GM19035 (cell line): ENCODE data around the gene GLTPD2.
A peak's percentile ranks its signal among the peaks of the same experiment; 100 is the strongest.

Source experiments
- ATAC-seq: cut with Tn5 transposase; IDR thresholded peaks from one replicate; pipeline ENCODE4 v1.9.1; 2021; ENCODE audit not compliant: unreplicated experiment

GLTPD2 gene

DNA sequence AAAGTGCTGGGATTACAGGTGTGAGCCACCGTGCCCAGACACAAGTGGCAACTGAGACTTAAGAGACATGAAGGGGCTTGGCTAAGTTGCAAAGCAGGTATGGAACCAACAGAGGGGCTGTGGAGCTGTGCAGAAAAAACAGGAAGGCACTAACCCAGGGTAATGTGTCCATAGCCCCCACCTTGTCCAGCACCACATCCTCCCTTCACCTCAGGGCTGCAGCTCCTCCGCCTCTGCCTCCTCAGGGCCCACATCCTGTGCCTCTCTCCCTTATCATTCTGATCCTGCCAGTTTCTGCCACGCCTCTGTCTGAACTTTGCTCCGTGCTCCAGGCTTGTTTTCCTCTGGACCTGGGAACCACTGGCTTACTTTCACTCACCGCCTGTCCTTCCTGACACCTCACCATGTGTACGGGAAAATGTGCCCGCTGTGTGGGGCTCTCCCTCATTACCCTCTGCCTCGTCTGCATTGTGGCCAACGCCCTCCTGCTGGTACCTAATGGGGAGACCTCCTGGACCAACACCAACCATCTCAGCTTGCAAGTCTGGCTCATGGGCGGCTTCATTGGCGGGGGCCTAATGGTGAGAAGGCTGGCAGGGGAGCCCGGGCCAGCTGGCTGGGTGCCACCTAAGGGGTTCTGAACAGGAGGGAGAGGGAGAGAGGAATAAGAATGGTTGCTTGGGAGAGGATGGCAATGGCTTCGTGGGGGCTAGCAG lies 17.1 kb upstream of the GLTPD2 start, which contains the start of gene TM4SF5:
Gene TM4SF5, plus strand, starts transcription at position 368 of the 716 bp plus-strand sequence. Its CDS starts 37 bp downstream, at position 405.
- no peak for ATAC-seq

DNA sequence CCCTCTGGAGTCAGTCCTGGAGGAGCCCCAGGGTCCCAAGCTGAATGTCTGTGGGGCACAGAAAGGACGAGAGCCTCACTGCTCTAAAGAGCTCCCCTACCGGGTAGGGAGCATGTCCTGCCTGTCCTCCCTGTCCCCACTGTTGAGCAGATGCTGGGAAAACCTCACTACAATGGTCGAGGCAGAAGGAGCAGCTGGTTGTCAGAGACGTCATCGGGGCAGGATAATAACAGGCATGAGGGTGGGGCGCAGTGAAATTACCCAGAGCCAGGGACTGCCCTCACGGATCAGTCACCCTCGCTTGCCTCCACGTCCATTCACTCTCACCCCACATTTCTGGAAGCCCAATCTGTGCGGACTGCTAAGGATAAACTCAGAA lies 16.5 kb upstream of the GLTPD2 start:
- no peak for ATAC-seq

DNA sequence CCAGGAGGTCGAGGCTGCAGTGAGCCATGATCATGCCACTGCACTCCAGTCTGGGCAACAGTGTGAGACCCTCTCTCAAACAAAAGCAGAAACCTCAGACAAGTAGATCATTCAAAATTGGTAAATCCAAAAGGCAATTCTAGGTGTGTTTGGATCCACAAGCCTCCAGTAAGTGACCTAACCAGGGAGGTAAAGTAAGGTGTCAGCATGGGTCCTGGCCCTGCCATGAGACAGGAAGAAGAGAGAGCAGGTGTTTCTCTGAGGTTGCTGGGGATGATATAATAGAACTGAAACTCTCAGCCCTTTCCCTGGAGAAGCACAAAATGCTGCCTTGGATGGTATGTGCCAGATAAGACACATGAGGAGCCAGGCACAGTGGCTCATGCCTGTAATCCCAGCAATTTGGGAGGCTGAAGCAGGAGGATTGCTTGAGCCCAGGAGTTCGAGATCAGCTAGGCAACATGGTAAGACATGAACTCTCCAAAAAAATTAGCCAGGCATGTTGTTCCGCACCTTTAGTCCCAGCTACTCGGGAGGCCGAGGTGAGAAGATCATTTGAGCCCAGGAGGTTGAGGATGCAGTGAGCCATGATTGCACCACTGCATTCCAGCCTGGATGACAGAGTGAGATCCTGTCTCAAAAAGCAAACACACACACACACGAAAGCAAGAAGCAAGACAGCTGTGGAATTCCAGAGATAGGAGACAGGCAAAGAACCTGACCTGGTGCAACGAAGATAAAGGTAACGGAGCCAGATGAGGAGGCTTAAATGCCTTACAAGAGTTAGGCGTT lies 10.6 kb upstream of the GLTPD2 start:
- ATAC-seq: no peak

DNA sequence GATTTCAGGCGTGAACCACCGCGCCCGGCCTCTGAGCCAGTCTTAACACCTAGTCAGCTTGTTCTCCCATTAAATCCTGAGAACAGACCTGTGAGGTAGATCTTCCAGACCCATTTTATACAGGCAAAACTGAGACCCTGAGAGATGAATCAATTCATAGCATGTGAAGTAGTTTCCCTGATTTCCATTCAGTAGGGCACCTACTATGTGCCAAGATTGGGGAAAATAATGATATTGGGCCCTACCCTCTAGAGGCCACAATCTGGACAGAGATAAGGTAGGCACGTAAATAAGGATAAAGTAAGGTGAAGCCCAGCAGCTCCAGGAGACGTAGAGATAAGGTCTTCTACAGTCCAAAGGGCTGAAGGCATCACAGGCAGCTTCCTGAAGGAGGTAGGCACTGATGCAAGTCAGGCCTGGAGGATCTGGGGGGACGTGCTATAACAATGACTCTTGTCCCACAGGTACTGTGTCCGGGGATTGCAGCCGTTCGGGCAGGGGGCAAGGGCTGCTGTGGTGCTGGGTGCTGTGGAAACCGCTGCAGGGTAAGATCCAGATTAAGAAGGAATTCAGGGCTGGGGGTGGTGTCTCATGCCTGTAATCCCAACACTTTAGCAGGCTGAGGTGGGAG lies 8.3 kb upstream of the GLTPD2 start:
- no peak for ATAC-seq

DNA sequence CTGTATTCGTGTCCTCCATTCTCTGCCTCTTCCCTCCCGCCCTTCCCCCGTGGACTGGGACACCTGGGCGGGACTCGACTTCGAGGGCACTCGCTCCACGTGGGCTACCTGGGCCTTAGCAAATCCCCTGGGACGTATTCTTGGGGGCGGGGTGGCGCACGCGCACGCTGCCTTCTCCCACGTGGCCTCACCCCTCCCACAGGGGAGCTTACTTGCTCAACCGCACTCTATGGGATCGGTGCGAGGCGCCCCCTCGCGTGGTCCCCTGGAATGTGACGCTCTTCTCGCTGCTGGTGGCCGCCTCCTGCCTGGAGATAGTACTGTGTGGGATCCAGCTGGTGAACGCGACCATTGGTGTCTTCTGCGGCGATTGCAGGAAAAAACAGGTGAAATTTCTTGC lies 6.1 kb upstream of the GLTPD2 start:
- no peak for ATAC-seq

DNA sequence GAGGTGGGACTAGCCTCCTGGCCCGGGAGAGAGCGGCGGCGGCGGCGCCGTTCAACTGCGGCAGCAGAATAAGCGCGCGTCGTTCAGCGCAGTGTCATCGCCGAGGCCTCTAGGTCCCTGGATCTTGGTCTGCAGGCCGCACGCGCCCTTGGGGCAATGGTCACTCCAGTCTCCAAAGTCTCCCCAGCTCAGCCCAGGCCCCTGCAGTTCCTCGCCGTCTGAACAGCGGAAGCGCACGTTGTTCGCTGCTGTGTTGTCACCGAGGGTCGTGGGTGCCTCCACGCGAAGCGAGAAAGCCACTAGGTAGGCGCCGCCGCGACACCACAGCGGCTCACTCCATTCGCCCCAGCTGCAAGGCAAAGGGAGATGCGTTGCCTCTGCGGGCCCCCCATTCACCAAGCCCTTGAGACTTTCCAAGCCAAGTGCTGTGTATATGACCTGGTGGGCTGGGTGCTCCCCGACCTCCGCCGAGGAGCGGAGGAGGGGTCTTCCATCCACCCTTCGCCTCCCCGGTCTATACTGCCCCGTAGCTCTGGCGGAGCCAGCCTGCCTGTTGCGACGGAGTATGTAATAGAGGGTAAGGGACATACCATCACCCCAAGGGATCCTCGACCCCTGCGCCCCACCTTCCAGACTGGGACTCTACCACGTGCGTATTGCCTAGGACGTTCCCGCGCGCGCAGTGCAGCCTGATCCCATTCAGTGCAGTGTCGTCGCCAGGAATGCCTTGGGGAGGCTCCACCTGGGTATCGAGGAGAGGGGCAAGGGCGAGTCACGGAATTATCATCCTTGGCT lies 3.3 kb upstream of the GLTPD2 start:
- no peak for ATAC-seq

DNA sequence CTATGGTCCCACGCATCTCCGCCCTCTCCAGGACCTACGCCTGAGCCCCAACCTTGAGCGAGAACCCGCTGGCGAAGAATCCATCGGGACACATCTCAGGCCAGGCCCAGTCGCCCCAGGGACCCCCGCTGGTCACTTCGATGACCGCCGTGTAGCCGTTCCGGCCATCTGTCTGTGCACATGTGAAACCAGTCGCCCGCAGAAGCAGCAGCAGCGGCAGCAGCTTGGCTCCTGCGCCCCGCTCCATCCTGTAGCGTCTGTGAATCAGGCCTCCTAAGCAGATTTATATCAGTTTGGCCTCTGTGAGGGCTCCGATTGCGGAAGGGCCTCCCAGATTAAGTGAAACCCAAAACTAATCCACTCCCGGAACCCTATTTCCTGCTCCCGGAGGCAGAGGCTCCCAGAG lies 2.7 kb upstream of the GLTPD2 start, which contains the start of gene VMO1:
Gene VMO1, minus strand, starts transcription at position 259 of the 406 bp plus-strand sequence. Its CDS starts 12 bp downstream, at position 247.
- no peak for ATAC-seq

DNA sequence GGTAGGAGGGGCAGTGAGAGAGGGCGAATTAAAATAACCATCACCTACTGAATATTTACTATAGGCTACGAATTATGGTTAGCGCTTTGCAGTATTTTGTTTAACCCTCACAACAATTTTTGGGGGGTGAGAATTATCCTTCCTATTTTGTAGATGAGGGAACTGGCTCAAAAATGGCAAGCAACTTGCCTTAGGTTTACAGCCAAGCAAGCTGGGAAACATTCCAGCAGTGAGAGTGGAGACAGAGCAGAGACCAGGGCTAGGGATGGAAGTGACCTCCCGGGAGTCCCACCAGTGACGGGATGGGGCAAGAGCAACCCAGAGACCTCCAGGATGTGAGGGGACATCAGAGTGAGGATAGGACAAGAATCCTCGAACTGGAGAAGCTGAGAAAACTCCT lies 2.2 kb upstream of the GLTPD2 start:
- no peak for ATAC-seq

DNA sequence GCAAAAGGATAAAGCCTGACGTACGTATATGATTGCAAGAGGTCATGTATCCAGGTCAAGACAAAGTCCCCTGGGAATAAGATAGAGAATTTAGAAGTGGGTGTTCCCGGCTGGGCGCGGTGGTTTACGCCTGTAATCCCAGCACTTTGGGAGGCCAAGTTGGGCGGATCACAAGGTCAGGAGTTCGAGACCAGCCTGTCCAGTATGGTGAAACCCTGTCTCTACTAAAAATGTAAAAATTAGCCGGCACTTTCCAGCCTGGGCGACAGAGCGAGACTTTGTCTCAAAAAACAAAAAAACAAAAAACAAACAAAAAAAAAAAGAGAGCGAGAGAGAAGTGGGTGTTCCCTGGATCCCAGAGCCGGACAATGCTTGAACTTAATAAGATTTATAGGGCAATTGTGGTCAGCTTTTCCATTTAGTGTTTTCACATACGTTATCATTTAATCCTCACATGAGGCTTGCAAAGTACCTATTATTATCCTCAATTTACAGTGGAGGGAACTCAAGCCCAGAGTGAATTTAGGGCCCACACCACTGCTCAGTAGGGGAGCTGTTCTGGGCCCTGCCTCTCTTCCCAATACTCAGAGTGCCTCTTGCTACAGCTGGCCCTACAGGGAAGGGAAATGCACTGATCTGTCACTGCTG lies 481 bp upstream of the GLTPD2 start:
- no peak for ATAC-seq

DNA sequence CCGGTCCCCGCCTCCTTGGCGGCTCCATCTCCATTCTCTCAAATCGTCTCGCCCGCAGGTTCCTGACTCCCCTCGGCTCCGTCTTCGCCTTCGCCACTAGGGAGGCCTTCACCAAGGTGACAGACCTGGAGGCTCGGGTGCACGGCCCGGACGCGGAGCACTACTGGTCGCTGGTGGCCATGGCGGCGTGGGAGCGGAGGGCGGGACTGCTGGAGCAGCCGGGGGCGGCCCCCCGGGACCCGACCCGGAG lies 862 bp downstream of the GLTPD2 start:
- ATAC-seq: no peak

DNA sequence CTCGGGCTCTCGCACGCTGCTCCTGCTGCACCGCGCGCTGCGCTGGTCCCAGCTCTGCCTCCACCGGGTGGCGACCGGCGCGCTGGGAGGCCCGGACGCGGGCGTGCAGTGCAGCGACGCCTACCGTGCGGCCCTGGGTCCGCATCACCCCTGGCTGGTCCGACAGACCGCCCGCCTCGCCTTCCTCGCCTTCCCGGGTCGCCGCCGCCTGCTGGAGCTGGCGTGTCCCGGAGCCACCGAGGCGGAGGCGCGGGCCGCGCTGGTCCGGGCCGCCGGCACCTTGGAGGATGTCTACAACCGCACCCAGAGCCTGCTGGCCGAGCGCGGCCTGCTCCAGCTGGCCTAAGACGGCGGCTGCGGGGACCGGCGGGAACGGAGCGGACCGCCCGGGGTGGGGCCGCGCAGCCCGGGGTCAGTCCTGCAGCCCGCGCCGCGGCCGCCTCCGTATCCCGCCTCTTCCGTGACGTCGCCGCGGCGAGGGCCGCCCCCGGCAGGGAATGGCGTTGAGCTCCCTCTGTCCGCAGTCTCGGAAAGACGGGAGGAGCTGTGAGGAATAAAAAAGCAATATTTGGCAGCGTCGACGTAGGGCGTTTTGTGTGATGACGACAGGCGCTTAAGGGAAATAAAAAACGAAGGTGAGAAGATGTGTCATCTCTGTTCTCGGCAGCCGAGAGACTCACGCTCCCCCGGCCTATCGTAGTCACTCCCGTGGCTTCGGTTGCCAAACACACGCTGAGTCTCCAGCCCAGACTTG lies 1.4 kb downstream of the GLTPD2 start:
- peak; percentile 79 for ATAC-seq

DNA sequence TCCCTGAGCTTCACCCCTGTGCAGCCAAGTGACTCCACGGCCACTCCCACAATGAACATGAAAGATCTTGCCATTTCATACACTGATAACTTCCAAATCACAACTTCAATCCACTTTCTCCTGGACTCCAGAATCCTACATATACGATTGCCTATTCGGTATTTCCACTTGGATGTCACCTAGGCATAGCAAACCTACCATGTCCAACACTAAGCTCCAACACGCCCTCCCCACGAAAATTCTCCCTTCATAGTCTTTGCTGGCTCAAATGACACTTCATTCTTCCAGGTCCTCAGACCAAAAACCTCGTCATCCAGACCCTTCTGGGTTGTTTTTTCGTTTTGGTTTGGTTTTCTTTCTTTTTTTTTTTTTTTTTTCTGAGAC lies 1.9 kb downstream of the GLTPD2 start:
- ATAC-seq: no peak

DNA sequence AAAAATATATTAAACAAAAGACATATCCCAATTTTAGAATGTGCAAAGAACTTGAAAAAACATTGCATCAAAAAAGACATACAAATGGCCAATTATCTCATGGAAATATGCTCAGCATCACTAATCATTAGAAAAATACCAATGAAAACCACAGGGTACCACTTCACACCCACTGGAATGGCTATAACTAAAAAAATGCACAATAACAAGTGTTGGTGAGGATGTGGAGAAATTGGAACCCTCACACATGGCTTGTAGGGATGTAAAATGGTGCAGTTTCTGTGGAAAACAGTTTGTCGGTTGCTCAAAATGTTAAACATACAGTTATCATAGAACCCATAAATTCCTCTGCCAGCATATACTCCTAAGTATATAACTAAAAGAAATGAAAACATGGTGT lies 6.4 kb downstream of the GLTPD2 start:
- ATAC-seq: no peak

DNA sequence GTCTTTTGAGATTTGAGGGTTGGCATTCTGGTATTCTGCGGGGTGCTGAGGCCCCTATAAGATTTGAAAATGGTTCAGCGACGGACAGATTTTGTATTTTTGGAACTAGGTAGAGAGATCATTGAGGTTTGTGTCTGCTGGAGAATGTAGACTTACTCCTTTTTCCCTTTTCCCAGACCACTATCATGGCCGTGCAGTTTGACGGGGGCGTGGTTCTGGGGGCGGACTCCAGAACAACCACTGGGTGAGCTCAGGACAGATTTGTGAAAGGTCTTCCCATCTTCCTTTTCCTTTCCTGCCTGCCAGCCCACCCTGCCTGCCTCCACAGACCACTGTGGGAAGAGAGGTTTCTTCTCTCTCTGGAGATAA lies 7.8 kb downstream of the GLTPD2 start:
- ATAC-seq: no peak

DNA sequence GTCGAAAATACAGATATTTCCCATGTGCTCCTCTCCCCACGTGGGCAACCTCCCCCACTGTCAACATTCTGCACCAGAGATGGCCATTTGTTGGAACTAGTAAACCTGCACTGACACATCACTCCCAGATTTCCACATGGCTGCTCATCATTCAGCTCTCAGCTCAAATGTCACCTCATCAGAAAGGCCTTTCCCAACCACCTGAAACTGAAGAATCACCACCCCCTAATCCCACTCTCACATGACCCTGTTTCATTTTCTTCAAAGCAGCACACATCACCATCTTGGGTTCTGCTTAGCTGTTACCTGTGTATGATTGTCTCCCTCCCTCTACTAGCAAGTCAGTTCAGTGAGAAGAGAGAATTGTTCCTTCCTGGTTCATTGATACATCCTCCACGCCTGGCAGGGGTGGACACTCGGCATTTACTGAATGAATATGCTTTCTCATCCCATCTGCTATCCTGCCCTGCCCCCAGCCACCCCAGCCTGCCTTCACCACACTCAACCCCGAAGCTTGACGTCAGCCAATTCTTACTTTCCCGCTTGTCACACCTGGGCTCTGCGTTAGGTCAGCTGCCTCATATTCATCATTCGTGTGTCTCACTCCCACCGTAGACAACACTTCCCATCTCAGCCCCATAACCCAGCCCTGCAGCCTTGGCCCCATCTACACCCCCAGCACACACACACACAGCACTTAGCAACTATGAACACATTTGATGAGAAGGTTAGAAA lies 11.9 kb downstream of the GLTPD2 start:
- ATAC-seq: no peak

DNA sequence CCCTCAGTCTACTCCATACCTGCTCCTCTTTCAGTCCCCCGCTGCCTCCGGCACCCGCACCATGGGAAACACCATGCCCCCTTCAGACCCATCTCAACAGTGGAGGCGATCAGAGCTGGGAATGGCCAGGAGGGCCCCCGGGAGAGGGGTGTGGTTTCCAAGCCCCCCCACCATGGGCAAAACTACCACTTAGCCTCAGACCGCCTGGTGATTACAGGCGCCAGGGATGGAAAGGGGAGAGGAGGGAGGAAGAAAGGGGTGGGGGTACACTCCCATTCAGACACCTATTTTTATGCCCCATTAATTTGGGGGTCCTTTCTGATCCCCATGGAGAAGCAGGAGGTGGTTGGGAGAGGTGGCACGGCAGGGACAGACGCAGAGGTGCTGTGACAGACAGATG lies 13.5 kb downstream of the GLTPD2 start, which contains the start of gene C17orf114:
Gene C17orf114, minus strand, starts transcription at position 101 of the 400 bp plus-strand sequence.
- ATAC-seq: no peak

DNA sequence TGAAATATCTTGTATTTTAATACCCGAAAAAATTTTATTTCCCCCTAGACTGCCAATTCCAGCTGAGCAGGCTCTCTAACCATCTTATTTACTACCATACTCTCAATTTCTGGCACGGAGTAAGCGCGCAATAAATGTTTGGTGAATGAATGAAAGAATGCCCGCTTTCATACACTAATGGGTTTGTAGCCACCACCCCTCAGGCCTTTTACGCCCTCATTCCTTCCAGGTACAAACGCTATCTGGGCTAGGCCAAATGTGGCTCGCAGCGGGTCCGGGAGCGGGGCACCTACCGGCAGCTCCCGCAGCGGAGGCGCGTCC lies 17.7 kb downstream of the GLTPD2 start:
- no peak for ATAC-seq

DNA sequence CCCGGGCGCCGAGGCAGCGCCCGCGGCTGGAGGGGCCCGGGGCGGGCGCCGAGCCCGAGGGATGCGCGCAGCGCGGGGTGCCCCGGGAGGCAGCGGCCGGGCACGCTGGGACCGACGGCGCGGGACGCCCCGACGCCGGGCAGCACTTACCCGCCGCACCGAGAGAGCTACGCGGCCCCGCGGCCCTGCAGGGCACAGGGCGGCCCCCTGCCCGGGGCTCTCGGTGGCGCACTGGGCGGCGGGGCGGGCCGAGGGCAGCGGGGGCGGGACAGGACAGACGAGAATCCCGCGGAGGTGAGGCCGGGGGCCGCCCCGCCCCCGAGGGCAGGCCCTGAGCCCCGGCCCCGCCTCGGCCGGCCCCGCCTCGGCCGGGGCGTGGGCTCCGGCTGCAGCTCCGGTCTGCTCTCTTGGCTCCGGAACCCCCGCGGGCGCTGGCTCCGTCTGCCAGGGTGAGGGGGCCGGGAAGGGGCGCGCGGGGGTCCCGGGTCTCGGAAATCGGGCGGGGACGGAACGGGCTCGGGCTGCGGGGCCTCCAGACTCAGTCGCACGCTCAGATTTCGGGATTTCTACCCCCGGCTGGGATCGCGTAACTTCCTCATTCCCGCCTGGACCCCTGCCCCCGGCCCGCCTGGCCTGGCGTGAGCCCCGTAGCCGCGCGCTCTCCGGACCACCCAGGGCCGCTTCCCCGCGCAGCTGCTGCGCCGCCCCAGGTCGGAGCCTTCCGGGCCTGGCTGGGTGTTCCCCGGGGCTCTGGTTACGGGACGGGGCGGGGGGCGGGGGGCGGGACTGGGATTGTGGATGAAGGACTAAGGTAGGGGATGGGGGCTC lies 18.2 kb downstream of the GLTPD2 start, which contains the start of gene PLD2:
Gene PLD2, plus strand, starts transcription at position 376 of the 828 bp plus-strand sequence. CDS start 621 bp downstream, outside the sequence.
- peak; percentile 92 for ATAC-seq
